Measurements from ENCODE around the gene OLFM2.

The OLFM2 gene

GRCh38 chr19:9818175-9818733 lies 118.1 kb downstream of the OLFM2 start:
- H3K9me3 Mint-ChIP-seq = no peaks in the 10 kb centered on the region
- H3K4me1 Mint-ChIP-seq = peaks cover 42% of the 10 kb centered on the region
- H3K4me3 Mint-ChIP-seq = peak overlapping the region; percentile 89
- H3K36me3 Mint-ChIP-seq = peaks cover 13% of the 10 kb centered on the region
- H3K27me3 Mint-ChIP-seq = no peaks in the 10 kb centered on the region
- H3K27ac Mint-ChIP-seq = peak overlapping the region; percentile 87

GRCh38 chr19:9811139-9811538 lies 125.2 kb downstream of the OLFM2 start:
- Mint-ChIP-seq H3K4me3 (no peak overlapping the region), H3K36me3 (peaks cover 10% of the 10 kb centered on the region), H3K9me3 (no peaks in the 10 kb centered on the region), H3K27me3 (no peaks in the 10 kb centered on the region), H3K27ac (no peak overlapping the region), H3K4me1 (peaks cover 41% of the 10 kb centered on the region)

- Mint-ChIP-seq H3K27me3 (no peaks in the 10 kb centered on the region), H3K4me1 (peaks cover 36% of the 10 kb centered on the region), H3K9me3 (no peaks in the 10 kb centered on the region), H3K27ac (peak overlapping the region; percentile 69), H3K36me3 (peaks cover 8% of the 10 kb centered on the region), H3K4me3 (peak overlapping the region; percentile 31)
Measured at GRCh38 chr19:9808855-9809824, 127.2 kb downstream of the OLFM2 start.

- H3K36me3 Mint-ChIP-seq = peaks cover 6% of the 10 kb centered on the region
- no peaks in the 10 kb centered on the region for H3K27me3 Mint-ChIP-seq
- H3K4me1 Mint-ChIP-seq = peaks cover 36% of the 10 kb centered on the region
- no peak overlapping the region for H3K4me3 Mint-ChIP-seq
- no peaks in the 10 kb centered on the region for H3K9me3 Mint-ChIP-seq
- no peak overlapping the region for H3K27ac Mint-ChIP-seq
Measured at GRCh38 chr19:9806803-9807202, 129.5 kb downstream of the OLFM2 start.
